Breast epithelium (tissue), 3 donors: ENCODE data around the gene SLC44A4.

Experiments used
- CTCF ChIP-seq, 3 donors: fragments of 450-650 bp; IDR thresholded peaks; one replicate each; pipeline ENCODE4 v1.5.1; 2016 to 2017; ENCODE audit warnings: antibody characterized with exemption in 3 of 3, mild to moderate bottlenecking in 3 of 3, moderate library complexity in 3 of 3
- POLR2A ChIP-seq: fragments of 450-650 bp; IDR thresholded peaks from one replicate; pipeline ENCODE4 v1.6.1; 2016; ENCODE audit warnings: antibody characterized with exemption, mild to moderate bottlenecking, moderate library complexity

- TF ChIP-seq CTCF (IDR thresholded peaks at IDR 0.05) (no peak), POLR2A (no peak)
Measured at GRCh38 chr6:31871046-31871659, 7.6 kb downstream of the SLC44A4 start.
